GM19043 (cell line): ENCODE data around the gene RECK.
A peak's percentile ranks its signal among the peaks of the same experiment; 100 is the strongest.
"Not testable (repeated sequence)": the region's sequence is repeated elsewhere in the genome, so short reads cannot be mapped to it uniquely, and the experiment has no call there.

Experiments
- ATAC-seq: cut with Tn5 transposase; IDR thresholded peaks from one replicate; pipeline ENCODE4 v1.9.1; 2021; ENCODE audit warnings: low read depth; ENCODE audit not compliant: unreplicated experiment

Gene RECK

GRCh38 chr9:36036780-36037548, at the start of gene RECK:
TSS of gene RECK (plus strand) at chr9:36036913. CDS start at chr9:36036999, 86 bp downstream.
- ATAC-seq: peak; percentile 83

GRCh38 chr9:35990155-35990554, 46.6 kb upstream of the RECK start:
- no peak for ATAC-seq

- ATAC-seq: not testable (repeated sequence)
Observed at GRCh38 chr9:35993136-35993535, 43.6 kb upstream of the RECK start.

- ATAC-seq: no peak
Observed at GRCh38 chr9:35993976-35994720, 42.6 kb upstream of the RECK start.

GRCh38 chr9:35994959-35995358, 41.8 kb upstream of the RECK start:
- no peak for ATAC-seq

GRCh38 chr9:35996358-35996970, 40.2 kb upstream of the RECK start:
- no peak for ATAC-seq

GRCh38 chr9:35997016-35997415, 39.7 kb upstream of the RECK start:
- ATAC-seq: not testable (repeated sequence)

- no peak for ATAC-seq
Observed at GRCh38 chr9:35998333-35998732, 38.4 kb upstream of the RECK start.

- no peak for ATAC-seq
Observed at GRCh38 chr9:36005891-36006290, 30.8 kb upstream of the RECK start.

- ATAC-seq: no peak
Observed at GRCh38 chr9:36006549-36007315, 30.0 kb upstream of the RECK start.

- ATAC-seq: peak; percentile 53
Observed at GRCh38 chr9:36007316-36007708, 29.4 kb upstream of the RECK start.

- ATAC-seq: no peak
Observed at GRCh38 chr9:36007852-36008251, 28.9 kb upstream of the RECK start.

GRCh38 chr9:36008774-36009300, 27.9 kb upstream of the RECK start:
- peak; percentile 50 for ATAC-seq

GRCh38 chr9:36011379-36011778, 25.3 kb upstream of the RECK start:
- no peak for ATAC-seq

GRCh38 chr9:36017278-36017677, 19.4 kb upstream of the RECK start:
- no peak for ATAC-seq

- no peak for ATAC-seq
Observed at GRCh38 chr9:36018129-36018528, 18.6 kb upstream of the RECK start.

GRCh38 chr9:36018891-36019720, 17.6 kb upstream of the RECK start:
- no peak for ATAC-seq

GRCh38 chr9:36021968-36022367, 14.7 kb upstream of the RECK start:
- ATAC-seq: no peak

GRCh38 chr9:36023260-36024048, 13.3 kb upstream of the RECK start:
- no peak for ATAC-seq
